Measurements from ENCODE around the gene FH. TPM values are rescaled to one million over a fixed set of nuclear protein-coding genes. Genes with fewer than 3 reads are reported as not detected.

The FH gene
- total RNA-seq, 1 donor from 2014 or later = 42.1 TPM

DNA sequence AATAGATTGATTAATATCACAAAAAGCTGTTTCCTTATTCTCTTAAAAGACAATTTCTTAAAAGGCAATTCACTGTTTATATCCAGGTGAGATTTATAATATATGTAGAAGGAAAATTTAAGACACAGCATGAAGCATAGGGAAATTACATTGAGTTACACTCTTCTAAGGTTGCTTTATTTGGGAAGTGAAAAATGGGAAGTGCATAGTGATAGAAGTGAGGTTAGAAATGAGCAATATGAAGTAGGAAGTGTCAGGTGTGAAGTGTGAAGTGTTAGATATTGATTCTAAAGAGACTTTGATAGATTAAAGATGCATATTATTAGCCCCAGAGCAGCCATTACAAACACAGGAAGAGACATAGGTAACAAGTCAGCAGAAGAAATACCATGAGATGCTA is 40.3 kb downstream of the FH start:
- ATAC-seq = no peak
- intact Hi-C loops (cut with DNase I) = no loop called here
- Histone ChIP-seq H3K27ac (no peak overlapping the region), H3K4me3 (no peak overlapping the region), H3K9me3 (no peaks in the 10 kb centered on the region), H3K36me3 (no peaks in the 10 kb centered on the region), H3K27me3 (ENCODE audit: low read depth) (no peaks in the 10 kb centered on the region), H3K4me1 (no peaks in the 10 kb centered on the region)
- no peak for DNase-seq
- TF ChIP-seq, protein P1, sequence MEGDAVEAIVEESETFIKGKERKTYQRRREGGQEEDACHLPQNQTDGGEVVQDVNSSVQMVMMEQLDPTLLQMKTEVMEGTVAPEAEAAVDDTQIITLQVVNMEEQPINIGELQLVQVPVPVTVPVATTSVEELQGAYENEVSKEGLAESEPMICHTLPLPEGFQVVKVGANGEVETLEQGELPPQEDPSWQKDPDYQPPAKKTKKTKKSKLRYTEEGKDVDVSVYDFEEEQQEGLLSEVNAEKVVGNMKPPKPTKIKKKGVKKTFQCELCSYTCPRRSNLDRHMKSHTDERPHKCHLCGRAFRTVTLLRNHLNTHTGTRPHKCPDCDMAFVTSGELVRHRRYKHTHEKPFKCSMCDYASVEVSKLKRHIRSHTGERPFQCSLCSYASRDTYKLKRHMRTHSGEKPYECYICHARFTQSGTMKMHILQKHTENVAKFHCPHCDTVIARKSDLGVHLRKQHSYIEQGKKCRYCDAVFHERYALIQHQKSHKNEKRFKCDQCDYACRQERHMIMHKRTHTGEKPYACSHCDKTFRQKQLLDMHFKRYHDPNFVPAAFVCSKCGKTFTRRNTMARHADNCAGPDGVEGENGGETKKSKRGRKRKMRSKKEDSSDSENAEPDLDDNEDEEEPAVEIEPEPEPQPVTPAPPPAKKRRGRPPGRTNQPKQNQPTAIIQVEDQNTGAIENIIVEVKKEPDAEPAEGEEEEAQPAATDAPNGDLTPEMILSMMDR (IDR thresholded peaks at IDR 0.05) = no peak

DNA sequence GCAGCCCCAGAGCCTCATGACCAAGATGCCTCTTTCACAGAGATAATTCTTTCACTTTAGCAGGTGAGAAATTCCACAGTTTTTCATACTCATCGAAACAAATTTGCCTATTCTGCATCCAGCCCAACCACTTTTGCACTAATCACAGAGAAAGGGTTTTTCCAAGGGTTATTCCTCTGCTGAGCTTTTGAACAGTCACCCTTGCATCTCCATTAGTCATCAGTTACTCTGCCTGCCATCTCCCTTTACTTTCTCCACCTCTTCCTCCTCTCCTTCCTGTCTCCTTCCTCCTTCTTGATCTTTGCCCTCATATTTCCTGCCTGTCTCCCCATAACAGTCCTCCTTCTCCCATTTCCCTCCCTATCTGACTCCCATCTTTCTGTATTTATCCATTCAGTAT is 43.9 kb downstream of the FH start:
- Histone ChIP-seq H3K4me3 (no peak overlapping the region), H3K36me3 (no peaks in the 10 kb centered on the region), H3K9me3 (no peaks in the 10 kb centered on the region), H3K27ac (no peak overlapping the region), H3K4me1 (no peaks in the 10 kb centered on the region), H3K27me3 (ENCODE audit: low read depth) (no peaks in the 10 kb centered on the region)
- intact Hi-C loops (cut with DNase I) = no loop called here
- TF ChIP-seq, protein P1 (IDR thresholded peaks at IDR 0.05) = no peak
- DNase-seq (no peak), ATAC-seq (no peak)

DNA sequence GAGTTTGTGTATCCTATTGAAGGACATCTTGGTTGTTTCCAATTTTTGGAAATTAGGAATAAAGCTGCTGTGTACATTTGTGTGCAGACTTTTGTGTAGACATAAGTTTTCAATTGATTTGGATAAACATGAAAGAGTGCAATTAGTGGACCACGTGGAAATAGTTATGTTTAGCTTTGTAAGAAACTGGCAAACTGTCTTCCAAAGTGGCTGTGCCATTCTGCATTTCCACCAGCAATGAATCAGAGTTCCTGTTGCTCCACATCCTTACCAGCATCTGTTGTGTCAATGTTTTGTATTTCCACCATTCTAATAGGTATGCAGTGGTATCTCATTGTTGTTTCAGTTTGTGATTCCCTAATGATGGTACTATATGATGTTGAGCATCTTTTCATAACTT is 46.5 kb downstream of the FH start:
- H3K36me3 ChIP-seq = no peaks in the 10 kb centered on the region
- H3K4me3 ChIP-seq = no peak overlapping the region
- H3K9me3 ChIP-seq = no peaks in the 10 kb centered on the region
- intact Hi-C loops (cut with DNase I) = no loop called here
- ATAC-seq = no peak
- no peaks in the 10 kb centered on the region for H3K4me1 ChIP-seq
- DNase-seq = no peak
- H3K27ac ChIP-seq = no peak overlapping the region
- TF ChIP-seq, protein P1 (IDR thresholded peaks at IDR 0.05) = no peak
- H3K27me3 ChIP-seq (ENCODE audit: low read depth) = no peaks in the 10 kb centered on the region

DNA sequence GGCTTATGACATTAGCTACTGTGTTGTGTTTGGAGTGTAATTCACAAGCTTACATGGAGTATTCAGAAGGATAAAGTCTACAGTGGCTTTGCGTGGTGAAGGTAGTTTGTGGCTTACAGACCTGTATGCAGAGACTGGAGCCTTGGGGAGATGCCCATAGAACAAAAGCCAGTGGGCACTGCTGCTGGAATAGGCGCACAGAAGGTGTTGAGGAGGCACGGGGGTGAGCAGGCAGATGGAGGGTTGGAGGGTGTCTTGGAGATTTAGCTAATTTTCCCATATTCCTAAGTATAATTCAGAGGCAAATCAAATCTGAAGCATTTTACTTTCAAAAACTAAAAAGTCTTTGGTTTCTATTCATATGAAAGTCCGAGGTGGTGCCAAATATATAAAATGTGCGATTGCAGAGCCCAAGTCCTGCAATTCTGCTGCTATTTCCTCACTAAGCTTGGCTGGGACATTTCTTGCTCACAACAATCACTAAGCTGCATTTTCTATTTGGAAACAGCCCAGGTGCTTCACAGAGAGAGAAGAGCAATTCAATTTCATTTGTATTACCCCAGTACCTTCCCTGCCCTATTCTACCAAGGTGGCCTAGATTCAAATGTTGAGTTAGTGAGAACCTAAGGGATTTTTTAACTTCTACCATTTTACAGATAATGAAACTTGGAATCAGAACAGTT is 48.5 kb downstream of the FH start:
- DNase-seq (no peak), ATAC-seq (no peak)
- no peak overlapping the region for H3K4me3 ChIP-seq
- intact Hi-C loops (cut with DNase I) = no loop called here
- H3K9me3 ChIP-seq = no peaks in the 10 kb centered on the region
- no peak overlapping the region for H3K27ac ChIP-seq
- H3K27me3 ChIP-seq (ENCODE audit: low read depth) = no peaks in the 10 kb centered on the region
- TF ChIP-seq, protein P1 (IDR thresholded peaks at IDR 0.05) = no peak
- no peaks in the 10 kb centered on the region for H3K4me1 ChIP-seq
- no peaks in the 10 kb centered on the region for H3K36me3 ChIP-seq

DNA sequence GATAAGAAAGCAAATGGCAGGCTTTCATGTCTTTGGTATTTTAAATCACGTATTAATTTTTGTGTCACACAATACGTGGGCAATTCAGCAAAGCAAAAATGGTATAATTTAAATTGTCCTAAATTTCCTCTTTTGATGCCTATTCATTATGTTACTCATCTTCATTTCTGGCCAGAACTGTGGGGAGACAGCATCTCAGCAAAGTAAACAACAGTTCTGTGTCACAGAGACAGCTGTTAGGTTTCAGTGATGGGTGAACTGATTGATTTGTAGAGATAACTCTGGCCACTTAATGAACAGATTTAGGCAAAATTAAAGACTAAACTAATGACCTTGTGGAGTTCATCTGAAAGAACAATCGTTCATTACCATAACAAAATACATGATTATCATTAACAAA is 49.2 kb downstream of the FH start:
- Histone ChIP-seq H3K4me1 (no peaks in the 10 kb centered on the region), H3K4me3 (no peak overlapping the region), H3K27me3 (ENCODE audit: low read depth) (no peaks in the 10 kb centered on the region), H3K27ac (no peak overlapping the region), H3K36me3 (no peaks in the 10 kb centered on the region), H3K9me3 (no peaks in the 10 kb centered on the region)
- ATAC-seq (no peak), DNase-seq (no peak)
- intact Hi-C loops (cut with DNase I) = no loop called here
- TF ChIP-seq, protein P1 (IDR thresholded peaks at IDR 0.05) = no peak

All from lower lobe of right lung (tissue), 2 donors.